CD4-positive, alpha-beta T cell treated with Interleukin-4 for 1 hour (primary cell): Measurements from ENCODE around the gene HAPSTR1.
"Not testable (repeated sequence)": the region's sequence is repeated elsewhere in the genome, so short reads cannot be mapped to it uniquely, and the experiment has no call there.

Experiments
- DNase-seq, 2 donors: peaks; one replicate each; pipeline ENCODE4 v3.0.0-alpha.2; 2020 to 2022

Gene HAPSTR1

GRCh38 chr16:9090960-9091866 lies at the start of gene HAPSTR1:
Gene HAPSTR1, plus strand, starts transcription at chr16:9091644. Its CDS starts 401 bp downstream, at chr16:9092045.
- peak; percentile 100 for DNase-seq

- no peak for DNase-seq
Measured at GRCh38 chr16:9042533-9042932, 48.9 kb upstream of the HAPSTR1 start.

- no peak for DNase-seq
Measured at GRCh38 chr16:9042964-9043680, 48.3 kb upstream of the HAPSTR1 start.

GRCh38 chr16:9045562-9045961 lies 45.9 kb upstream of the HAPSTR1 start:
- DNase-seq, result not testable (repeated sequence)

GRCh38 chr16:9046667-9047055 lies 44.8 kb upstream of the HAPSTR1 start:
- no peak for DNase-seq

- peak; percentile 15 to 64 for DNase-seq
Measured at GRCh38 chr16:9047689-9048301, 43.6 kb upstream of the HAPSTR1 start.

GRCh38 chr16:9048302-9048700 lies 43.1 kb upstream of the HAPSTR1 start:
- DNase-seq, result no peak

GRCh38 chr16:9049241-9049640 lies 42.2 kb upstream of the HAPSTR1 start:
- no peak for DNase-seq

GRCh38 chr16:9050102-9050830 lies 41.2 kb upstream of the HAPSTR1 start:
- no peak for DNase-seq

GRCh38 chr16:9053006-9053601 lies 38.3 kb upstream of the HAPSTR1 start:
- peak in 1 of 2 donors; percentile 25 for DNase-seq

- DNase-seq, result no peak
Measured at GRCh38 chr16:9054460-9054859, 37.0 kb upstream of the HAPSTR1 start.

- no peak for DNase-seq
Measured at GRCh38 chr16:9055115-9055514, 36.3 kb upstream of the HAPSTR1 start.

- DNase-seq, result no peak
Measured at GRCh38 chr16:9055661-9056060, 35.8 kb upstream of the HAPSTR1 start.

GRCh38 chr16:9056061-9056460 lies 35.4 kb upstream of the HAPSTR1 start:
- DNase-seq, result no peak

- no peak for DNase-seq
Measured at GRCh38 chr16:9058211-9058610, 33.2 kb upstream of the HAPSTR1 start.

GRCh38 chr16:9060225-9060624 lies 31.2 kb upstream of the HAPSTR1 start:
- DNase-seq, result no peak

- DNase-seq, result peak in 1 of 2 donors; percentile 30
Measured at GRCh38 chr16:9061358-9061813, 30.1 kb upstream of the HAPSTR1 start.

GRCh38 chr16:9062301-9062700 lies 29.1 kb upstream of the HAPSTR1 start:
- DNase-seq, result no peak

- no peak for DNase-seq
Measured at GRCh38 chr16:9065077-9065476, 26.4 kb upstream of the HAPSTR1 start.

- DNase-seq, result no peak
Measured at GRCh38 chr16:9068886-9069285, 22.6 kb upstream of the HAPSTR1 start.

- DNase-seq, result no peak
Measured at GRCh38 chr16:9070254-9070653, 21.2 kb upstream of the HAPSTR1 start.

- DNase-seq, result no peak
Measured at GRCh38 chr16:9071377-9071776, 20.1 kb upstream of the HAPSTR1 start.
